HG03135 (cell line): ENCODE measurements around the gene ACTN3.
A peak's percentile ranks its signal among the peaks of the same experiment; 100 is the strongest.
"Not testable (repeated sequence)": the region's sequence is repeated elsewhere in the genome, so short reads cannot be mapped to it uniquely, and the experiment has no call there.

Experiments used
- ATAC-seq: cut with Tn5 transposase; IDR thresholded peaks from one replicate; pipeline ENCODE4 v1.9.1; 2021; ENCODE audit warnings: mild to moderate bottlenecking, moderate library complexity; ENCODE audit not compliant: unreplicated experiment

ACTN3 gene

DNA sequence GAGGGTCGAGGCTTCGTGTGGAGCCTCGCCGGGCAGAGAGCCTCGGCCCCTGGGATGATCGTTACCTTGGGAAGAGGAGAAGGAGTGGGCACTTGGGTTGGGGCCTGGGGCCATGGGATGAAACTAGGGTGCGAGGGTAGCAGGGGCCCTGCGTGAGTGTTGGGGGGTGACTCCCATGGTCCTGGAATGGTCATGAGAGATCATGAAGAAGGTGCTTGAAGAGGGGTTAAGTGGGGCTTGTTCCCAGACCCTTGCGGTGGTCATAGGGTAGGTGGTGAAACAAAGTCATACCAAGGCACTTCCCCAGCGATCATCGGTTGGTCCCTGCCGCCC, 46.6 kb downstream of the ACTN3 start:
- ATAC-seq: peak; percentile 30

DNA sequence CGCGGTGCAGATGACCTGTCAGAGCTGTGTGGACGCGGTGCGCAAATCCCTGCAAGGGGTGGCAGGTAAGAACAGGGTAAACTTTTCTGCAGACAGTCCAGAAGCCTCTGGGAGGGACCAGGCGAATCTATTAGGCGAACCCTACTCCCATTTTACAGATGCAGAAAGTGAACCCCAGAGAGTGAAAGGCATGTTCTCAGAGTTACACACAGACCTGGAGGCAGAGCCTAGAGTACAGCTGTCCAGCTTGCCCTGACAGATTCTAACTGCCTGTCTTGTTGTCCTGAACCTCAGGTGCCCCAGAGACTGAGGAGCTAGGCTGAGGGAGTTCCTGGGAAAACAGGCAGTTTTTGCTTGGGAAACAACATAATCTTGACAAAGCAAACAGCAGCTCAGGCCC, 46.9 kb downstream of the ACTN3 start:
- no peak for ATAC-seq

GRCh38 chr11:66595245-66595904, 48.7 kb downstream of the ACTN3 start:
- no peak for ATAC-seq

GRCh38 chr11:66598993-66599392, 52.3 kb downstream of the ACTN3 start:
- no peak for ATAC-seq

GRCh38 chr11:66600219-66600618, 53.5 kb downstream of the ACTN3 start:
- no peak for ATAC-seq

- no peak for ATAC-seq
Measured at GRCh38 chr11:66600631-66601233, 54.0 kb downstream of the ACTN3 start.

DNA sequence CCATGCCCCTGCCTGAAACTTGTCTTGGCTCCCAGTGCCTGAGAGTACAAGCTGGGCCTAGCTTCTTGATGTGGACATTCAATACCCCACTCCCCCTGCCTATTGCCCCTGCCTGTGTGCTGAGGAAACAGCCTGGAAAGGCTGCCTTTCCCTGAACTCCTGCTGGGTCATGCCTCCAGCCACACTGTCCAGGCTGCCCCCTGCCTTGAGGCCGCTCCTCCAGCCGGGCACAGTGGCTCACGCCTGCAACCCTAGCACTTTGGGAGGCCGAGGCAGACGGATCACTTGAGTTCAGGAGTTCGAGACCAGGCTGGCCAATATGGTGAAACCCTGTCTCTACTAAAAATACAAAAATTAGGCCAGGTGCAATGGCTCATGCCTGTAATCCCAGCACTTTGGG, 56.4 kb downstream of the ACTN3 start:
- no peak for ATAC-seq

GRCh38 chr11:66604155-66604554, 57.5 kb downstream of the ACTN3 start:
- no peak for ATAC-seq

DNA sequence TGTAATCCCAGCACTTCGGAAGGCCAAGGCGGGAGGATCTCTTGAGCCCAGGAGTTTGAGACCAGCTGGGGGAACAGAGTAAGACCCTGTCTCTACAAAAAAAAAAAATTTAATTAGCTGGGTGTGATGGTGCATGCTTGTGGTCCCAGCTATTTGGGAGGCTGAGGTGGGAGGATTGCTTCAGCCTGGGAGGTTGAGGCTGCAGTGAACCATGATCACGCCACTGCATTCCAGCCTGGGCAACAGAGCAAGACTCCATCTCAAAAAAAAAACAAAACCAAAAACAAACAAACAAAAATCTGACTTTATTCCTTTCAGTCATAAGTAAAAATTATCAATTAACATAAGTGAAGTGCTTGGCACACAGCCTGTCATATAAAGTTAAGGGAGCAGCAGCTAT, 59.9 kb downstream of the ACTN3 start:
- ATAC-seq: not testable (repeated sequence)

- ATAC-seq: no peak
Measured at GRCh38 chr11:66607126-66607834, 60.6 kb downstream of the ACTN3 start.

DNA sequence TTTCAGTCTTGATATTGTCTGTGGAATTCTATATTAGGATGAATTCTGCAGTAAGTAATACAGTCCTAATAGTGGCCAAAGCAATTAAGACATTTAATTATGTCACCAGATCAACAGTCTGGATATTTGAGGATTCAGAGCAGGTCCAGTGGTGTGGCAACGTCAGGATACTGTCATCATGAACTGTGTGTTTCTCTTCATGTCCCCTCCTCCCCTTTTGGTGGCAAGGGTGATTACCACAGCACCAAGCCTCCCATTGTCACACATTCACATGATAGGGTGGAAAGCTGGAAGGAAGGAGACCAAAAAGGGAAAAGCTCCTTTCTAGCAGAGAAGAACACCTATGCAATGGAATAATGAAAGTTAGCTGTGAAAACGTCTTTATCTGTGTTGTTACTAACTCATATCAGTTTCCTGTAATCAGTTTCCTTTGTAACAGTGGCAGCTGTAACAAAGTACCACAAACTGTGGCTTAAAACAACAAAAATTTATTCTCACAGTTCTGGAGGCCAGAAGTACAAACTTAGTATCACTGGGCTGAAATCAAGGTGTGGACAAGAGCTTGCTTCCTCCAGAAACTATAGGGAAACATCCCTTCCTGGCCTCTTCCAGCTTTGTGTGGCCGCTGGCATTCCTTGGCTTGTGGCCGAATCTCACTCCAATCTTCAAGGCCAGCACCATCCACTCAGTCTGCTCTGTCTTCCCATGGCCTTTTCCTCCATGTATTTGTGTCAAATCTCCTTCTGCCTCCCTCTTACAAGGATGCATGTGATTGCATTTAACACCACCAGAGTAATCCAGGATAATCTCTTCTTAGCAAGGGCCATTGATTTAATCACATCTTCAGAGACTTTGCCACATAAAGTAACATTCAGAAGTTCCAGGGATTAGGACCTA, 63.3 kb downstream of the ACTN3 start:
- no peak for ATAC-seq

DNA sequence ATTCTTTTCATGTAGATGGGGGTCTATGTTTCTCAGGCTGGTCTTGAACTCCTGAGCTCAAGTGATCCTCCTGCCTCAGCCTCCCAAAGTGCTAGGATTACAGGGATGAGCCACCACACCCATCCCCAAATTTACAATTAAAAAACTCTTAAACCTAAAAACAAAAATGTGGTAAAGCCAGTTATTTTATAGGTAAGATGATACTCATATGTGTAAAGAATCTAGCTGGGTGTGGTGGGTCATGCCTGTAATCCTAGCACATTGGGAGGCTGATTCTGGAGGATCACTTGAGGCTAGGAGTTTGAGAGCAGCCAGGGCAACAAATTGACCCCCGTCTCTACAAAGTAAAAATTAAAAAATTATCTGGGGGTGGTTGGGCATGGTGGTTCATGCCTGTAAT, 65.8 kb downstream of the ACTN3 start:
- ATAC-seq: no peak
